CD8-positive, alpha-beta memory T cell (primary cell): Measurements from ENCODE around the gene POLD3. TPM values are rescaled to one million over a fixed set of nuclear protein-coding genes. Genes with fewer than 3 reads are reported as not detected.

Source experiments
- CTCF ChIA-PET: fragments of 350-600 bp; sonication (Branson Sonifier 250); formaldehyde crosslinking; loops from one replicate; lab custom pipeline; 2021; ENCODE audit warnings: antibody characterized with exemption; lab: Charles Lee
- POLR2A ChIA-PET: fragments of 350-600 bp; sonication (Branson Sonifier 250); formaldehyde crosslinking; loops from one replicate; lab custom pipeline; 2021; ENCODE audit warnings: antibody characterized with exemption; lab: Charles Lee
- DNase-seq, 5 donors: peaks; one replicate each; pipeline versions ENCODE4 v3.0.0 to v3.0.0-alpha.2; 2020 to 2022; ENCODE audit warnings: mixed read lengths in 1 of 5
- H3K27ac ChIP-seq: one replicate; pipeline ENCODE4 v1.7.0; 2013; ENCODE audit warnings: low read depth, mild to moderate bottlenecking, low read length, moderate library complexity
- H3K27me3 ChIP-seq: 2 replicates; pipeline ENCODE4 v1.7.0; 2013; ENCODE audit warnings: low read length, mild to moderate bottlenecking; ENCODE audit not compliant: insufficient read depth, poor library complexity, severe bottlenecking
- H3K36me3 ChIP-seq: 2 replicates; pipeline ENCODE4 v1.7.0; 2013; ENCODE audit warnings: mild to moderate bottlenecking, low read length, moderate library complexity; ENCODE audit not compliant: insufficient read depth
- H3K4me1 ChIP-seq: 2 replicates; pipeline ENCODE4 v1.7.0; 2013; ENCODE audit warnings: mild to moderate bottlenecking, low read length, moderate library complexity; ENCODE audit not compliant: insufficient read depth
- H3K4me3 ChIP-seq: 2 replicates; pipeline ENCODE4 v1.7.0; 2013; ENCODE audit warnings: mild to moderate bottlenecking, low read length
- H3K9me3 ChIP-seq: 2 replicates; pipeline ENCODE4 v1.7.0; 2013; ENCODE audit warnings: mild to moderate bottlenecking, low read length
- H3K27ac Mint-ChIP-seq, 8 donors: one replicate each; pipeline ENCODE4 v1.8.0; 2020 to 2021; ENCODE audit warnings: mixed read lengths in 8 of 8, mild to moderate bottlenecking in 6 of 8, inconsistent platforms in 3 of 8, moderate library complexity in 3 of 8
- H3K27me3 Mint-ChIP-seq, 2 donors: one replicate each; pipeline ENCODE4 v1.8.0; 2020 to 2021; ENCODE audit warnings: mixed read lengths in 2 of 2, mild to moderate bottlenecking in 1 of 2, moderate library complexity in 1 of 2
- H3K36me3 Mint-ChIP-seq, 3 donors: one replicate each; pipeline ENCODE4 v1.8.0; 2020 to 2021; ENCODE audit warnings: mixed read lengths in 3 of 3, inconsistent platforms in 1 of 3, mild to moderate bottlenecking in 1 of 3
- H3K4me1 Mint-ChIP-seq, 3 donors: one replicate each; pipeline ENCODE4 v1.8.0; 2020 to 2021; ENCODE audit warnings: mixed read lengths in 3 of 3, inconsistent platforms in 1 of 3, mild to moderate bottlenecking in 1 of 3
- H3K4me3 Mint-ChIP-seq, 7 donors: one replicate each; pipeline ENCODE4 v1.8.0; 2020 to 2021; ENCODE audit warnings: mixed read lengths in 7 of 7, mild to moderate bottlenecking in 6 of 7, moderate library complexity in 4 of 7, inconsistent platforms in 2 of 7
- H3K9me3 Mint-ChIP-seq, 5 donors: one replicate each; pipeline ENCODE4 v1.8.0; 2020 to 2022; ENCODE audit warnings: mixed read lengths in 5 of 5, mild to moderate bottlenecking in 3 of 5, moderate library complexity in 2 of 5, inconsistent platforms in 1 of 5
- polyA plus RNA-seq: library from polyadenylated mRNA; unstranded; fragments of 300-500 nt; fragmentation: Illumina TruSeq; gene quantifications from one replicate; pipeline ENCODE4 v1.2.3, GENCODE V29; 2021
- total RNA-seq, 2 experiments: library from RNA; stranded (reverse); gene quantifications; one replicate each; pipeline ENCODE4 v1.2.3, GENCODE V29; 2021

POLD3 gene
- total and polyA plus RNA-seq, 3 experiments from 2014 or later, result 20.7 to 57.5 (median 53.8) TPM

DNA sequence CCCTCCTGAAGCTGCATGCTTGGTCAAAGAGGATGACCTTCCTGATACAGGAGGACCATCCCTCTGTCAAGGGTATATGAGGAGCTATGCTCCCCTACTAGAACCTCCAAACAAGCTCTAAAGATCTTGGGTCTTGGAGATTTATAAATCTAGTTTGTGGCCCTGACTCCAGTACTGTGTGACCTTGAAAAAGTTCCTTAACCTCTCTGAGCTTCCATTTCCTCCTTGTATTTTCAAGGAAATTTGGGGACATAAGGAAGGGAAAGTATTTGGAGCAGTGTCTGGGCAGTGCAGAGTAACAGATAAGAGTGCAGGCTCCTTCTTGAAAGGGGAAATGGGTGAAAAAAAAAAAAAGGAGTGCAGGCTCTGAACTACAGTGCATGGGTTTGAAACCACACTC, 93.0 kb downstream of the POLD3 start:
- H3K27me3 ChIP-seq, result no peaks in the 10 kb centered on the region
- peaks cover 0 to 2% (median 0%) of the 10 kb centered on the region in 3 donors for H3K36me3 Mint-ChIP-seq
- peaks cover 13 to 25% of the 10 kb centered on the region in 2 donors for H3K27me3 Mint-ChIP-seq
- ChIA-PET POLR2A (no interaction called here), CTCF (interaction anchor here (1.2 kb wide), 1 partner anchor 40 kb away, joined by 3 read pairs; no protein-coding TSS in a partner anchor)
- no peak for DNase-seq
- no peaks in the 10 kb centered on the region for H3K9me3 Mint-ChIP-seq
- H3K36me3 ChIP-seq, result no peaks in the 10 kb centered on the region
- H3K4me1 ChIP-seq, result no peaks in the 10 kb centered on the region
- no peak overlapping the region for H3K27ac Mint-ChIP-seq
- H3K4me1 Mint-ChIP-seq, result no peaks in the 10 kb centered on the region
- H3K27ac ChIP-seq, result no peak overlapping the region
- no peaks in the 10 kb centered on the region for H3K9me3 ChIP-seq
- no peak overlapping the region for H3K4me3 ChIP-seq
- no peak overlapping the region for H3K4me3 Mint-ChIP-seq

DNA sequence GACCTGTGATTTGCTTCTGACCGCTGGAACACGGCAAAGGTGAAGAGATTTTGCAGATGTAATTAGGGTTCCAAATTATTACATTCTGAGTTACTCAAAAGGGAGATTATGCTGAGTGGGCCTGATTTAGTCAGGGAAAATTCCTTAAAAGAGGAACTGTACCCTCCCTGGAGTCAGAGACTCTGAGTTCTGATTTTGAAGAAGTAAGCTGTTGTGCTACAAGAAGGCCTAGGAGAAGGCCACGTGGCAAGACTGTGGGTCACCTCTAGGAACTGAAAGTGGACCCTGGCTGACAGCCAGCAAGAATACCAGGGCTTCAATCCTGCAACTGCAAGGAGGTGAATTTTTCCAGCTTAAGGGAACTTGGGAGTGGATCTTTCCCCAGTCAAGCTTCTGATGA, 93.5 kb downstream of the POLD3 start:
- POLR2A ChIA-PET, result no interaction called here
- Mint-ChIP-seq H3K9me3 (no peaks in the 10 kb centered on the region), H3K36me3 (peaks cover 0 to 2% (median 0%) of the 10 kb centered on the region in 3 donors), H3K4me1 (no peaks in the 10 kb centered on the region), H3K27me3 (peaks cover 13 to 25% of the 10 kb centered on the region in 2 donors), H3K4me3 (no peak overlapping the region), H3K27ac (no peak overlapping the region)
- no peaks in the 10 kb centered on the region for H3K27me3 ChIP-seq
- no peak overlapping the region for H3K27ac ChIP-seq
- H3K9me3 ChIP-seq, result no peaks in the 10 kb centered on the region
- CTCF ChIA-PET, result interaction anchor here (0.9 kb wide), 1 partner anchor 17 kb away, joined by 3 read pairs; no protein-coding TSS in a partner anchor
- DNase-seq, result no peak
- no peaks in the 10 kb centered on the region for H3K36me3 ChIP-seq
- no peak overlapping the region for H3K4me3 ChIP-seq
- H3K4me1 ChIP-seq, result no peaks in the 10 kb centered on the region

DNA sequence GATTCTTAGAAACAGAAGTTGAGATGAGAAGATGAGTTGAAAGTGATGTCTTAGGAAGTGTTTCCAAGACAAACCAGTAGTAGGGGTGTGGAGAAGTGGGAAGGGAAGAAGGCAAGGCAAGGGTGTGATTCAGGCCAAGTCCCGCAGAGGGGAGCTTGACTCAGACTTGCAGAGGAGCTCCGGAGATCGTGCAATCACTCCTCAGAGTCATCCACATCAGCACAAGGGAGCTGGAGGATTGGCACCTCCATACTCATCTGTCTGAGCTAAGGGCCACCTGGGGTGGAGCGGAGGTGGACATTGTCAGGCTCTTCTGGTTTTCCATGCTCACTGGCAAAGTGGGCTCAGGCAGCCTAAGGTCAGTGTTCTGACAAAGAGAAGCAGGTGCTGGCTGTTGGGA, 94.4 kb downstream of the POLD3 start:
- H3K27me3 ChIP-seq, result no peaks in the 10 kb centered on the region
- ChIA-PET CTCF (interaction anchor here (0.9 kb wide), 1 partner anchor 16 kb away, joined by 3 read pairs; no protein-coding TSS in a partner anchor), POLR2A (no interaction called here)
- no peak overlapping the region for H3K27ac ChIP-seq
- no peak overlapping the region for H3K4me3 ChIP-seq
- Mint-ChIP-seq H3K36me3 (peaks cover 0 to 2% (median 0%) of the 10 kb centered on the region in 3 donors), H3K4me1 (no peaks in the 10 kb centered on the region), H3K27ac (peak overlapping the region in 1 of 8 donors; percentile 11), H3K4me3 (no peak overlapping the region), H3K27me3 (peaks cover 11 to 19% of the 10 kb centered on the region in 2 donors), H3K9me3 (no peaks in the 10 kb centered on the region)
- DNase-seq, result no peak
- H3K4me1 ChIP-seq, result no peaks in the 10 kb centered on the region
- no peaks in the 10 kb centered on the region for H3K36me3 ChIP-seq
- H3K9me3 ChIP-seq, result no peaks in the 10 kb centered on the region

DNA sequence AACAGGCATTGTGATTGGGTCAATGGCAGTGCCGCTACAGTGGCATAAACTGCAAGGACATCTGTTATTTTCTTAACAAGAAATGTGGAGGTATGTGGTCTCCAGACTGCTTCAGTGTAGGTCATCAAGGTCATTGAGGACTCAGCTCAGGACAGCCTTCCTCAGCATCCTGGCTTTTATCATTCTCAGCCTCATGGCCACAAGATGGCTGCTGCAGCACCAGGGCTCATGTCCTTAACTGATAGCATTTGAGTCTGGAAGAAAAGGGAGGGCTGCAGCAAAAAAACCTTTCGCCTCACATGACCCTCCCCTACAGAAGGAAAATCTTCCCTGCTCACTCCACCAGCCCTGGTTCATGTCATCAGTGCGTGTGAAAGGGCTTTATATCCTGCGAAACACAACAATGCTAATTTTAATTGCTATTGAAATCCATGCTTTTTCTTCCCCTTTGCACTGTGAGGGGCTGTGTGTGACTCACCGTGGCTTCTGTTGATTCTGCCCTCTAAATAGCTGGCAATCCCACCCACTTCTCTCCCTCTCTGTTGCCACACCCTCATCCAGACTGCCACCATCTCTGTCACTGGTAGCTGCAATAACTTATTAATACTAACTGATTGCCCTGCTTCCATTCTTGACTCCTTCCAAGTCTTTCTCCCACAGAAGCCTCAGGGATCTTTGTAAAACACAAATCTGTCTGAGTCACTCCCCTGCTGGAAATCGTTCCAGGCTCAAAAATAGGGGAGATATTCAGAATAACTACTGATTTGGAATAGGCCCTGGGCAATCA, 95.0 kb downstream of the POLD3 start:
- Histone ChIP-seq H3K36me3 (no peaks in the 10 kb centered on the region), H3K27me3 (no peaks in the 10 kb centered on the region), H3K9me3 (no peaks in the 10 kb centered on the region), H3K4me3 (no peak overlapping the region), H3K27ac (no peak overlapping the region), H3K4me1 (no peaks in the 10 kb centered on the region)
- Mint-ChIP-seq H3K36me3 (peaks cover 0 to 2% (median 0%) of the 10 kb centered on the region in 3 donors), H3K4me3 (no peak overlapping the region), H3K27ac (no peak overlapping the region), H3K27me3 (peaks cover 8 to 17% of the 10 kb centered on the region in 2 donors), H3K9me3 (no peaks in the 10 kb centered on the region), H3K4me1 (no peaks in the 10 kb centered on the region)
- POLR2A ChIA-PET, result no interaction called here
- no peak for DNase-seq
- CTCF ChIA-PET, result no interaction called here

DNA sequence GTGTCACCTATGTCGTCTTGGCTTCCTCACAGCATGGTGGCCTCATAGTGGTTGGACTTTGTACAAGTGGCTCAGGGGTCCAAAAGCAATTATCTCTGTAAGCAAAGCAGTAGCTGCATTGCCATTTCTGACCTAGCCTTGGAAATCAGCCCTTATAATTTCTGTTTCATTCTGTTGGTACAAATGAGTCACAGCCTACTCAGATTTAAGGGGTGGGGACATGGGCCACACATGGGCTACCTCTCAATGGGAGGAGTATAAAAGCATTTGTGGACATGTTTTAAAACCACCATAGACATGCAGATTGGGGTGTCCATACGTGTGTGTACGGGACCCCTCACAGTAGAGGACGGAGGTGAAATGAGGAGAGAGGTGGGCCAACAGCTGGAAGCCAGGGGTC, 97.3 kb downstream of the POLD3 start:
- peaks cover 0 to 2% (median 0%) of the 10 kb centered on the region in 3 donors for H3K36me3 Mint-ChIP-seq
- Histone ChIP-seq H3K27me3 (no peaks in the 10 kb centered on the region), H3K36me3 (no peaks in the 10 kb centered on the region), H3K27ac (no peak overlapping the region), H3K9me3 (no peaks in the 10 kb centered on the region), H3K4me3 (no peak overlapping the region), H3K4me1 (no peaks in the 10 kb centered on the region)
- ChIA-PET POLR2A (no interaction called here), CTCF (interaction anchor here (1.5 kb wide), 1 partner anchor 13 kb away, joined by 4 read pairs; no protein-coding TSS in a partner anchor)
- H3K9me3 Mint-ChIP-seq, result no peaks in the 10 kb centered on the region
- no peak for DNase-seq
- peaks cover 2 to 8% of the 10 kb centered on the region in 2 donors for H3K27me3 Mint-ChIP-seq
- no peak overlapping the region for H3K4me3 Mint-ChIP-seq
- no peak overlapping the region for H3K27ac Mint-ChIP-seq
- H3K4me1 Mint-ChIP-seq, result no peaks in the 10 kb centered on the region

DNA sequence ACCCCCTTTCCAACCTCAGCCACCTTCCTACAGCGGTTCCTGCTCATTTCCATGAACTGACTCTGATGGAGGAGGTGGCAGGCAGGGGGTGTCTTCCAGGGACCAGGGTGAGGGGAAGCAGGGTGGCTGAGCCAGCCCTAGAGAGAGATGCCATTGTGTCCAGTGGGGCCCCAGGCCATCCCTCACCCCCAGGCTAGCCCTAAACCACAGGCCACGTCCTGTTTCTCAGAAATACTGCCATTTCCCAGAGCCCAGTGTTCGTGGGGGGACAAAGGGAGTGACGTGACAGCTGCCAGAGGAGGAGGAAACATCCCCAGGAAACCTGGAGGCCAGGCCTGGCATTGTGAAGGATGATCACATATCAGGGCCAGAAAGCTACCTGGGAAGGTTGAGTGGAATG, 99.4 kb downstream of the POLD3 start:
- DNase-seq, result no peak
- H3K27me3 ChIP-seq, result no peaks in the 10 kb centered on the region

More for the DNA sequence above, 99.4 kb downstream of the POLD3 start:
- Mint-ChIP-seq H3K4me3 (no peak overlapping the region), H3K27me3 (peaks cover 3 to 14% of the 10 kb centered on the region in 2 donors), H3K36me3 (no peaks in the 10 kb centered on the region), H3K27ac (no peak overlapping the region), H3K9me3 (no peaks in the 10 kb centered on the region), H3K4me1 (no peaks in the 10 kb centered on the region)
- POLR2A ChIA-PET, result no interaction called here
- Histone ChIP-seq H3K36me3 (no peaks in the 10 kb centered on the region), H3K4me1 (no peaks in the 10 kb centered on the region), H3K27ac (no peak overlapping the region), H3K4me3 (no peak overlapping the region), H3K9me3 (no peaks in the 10 kb centered on the region)
- CTCF ChIA-PET, result no interaction called here

Other genes starting within 250 kb of the POLD3 start
- 1 to 10 TPM; 9.6 to 9.8 TPM for gene PGM2L1, start 194.1 kb upstream of the POLD3 start, total RNA-seq
- gene PGM2L1, start 194.1 kb upstream of the POLD3 start, polyA plus RNA-seq, result 4.6 TPM
- gene KCNE3, start 125.0 kb upstream of the POLD3 start, total RNA-seq, result under 1 TPM in 1 of 2 experiments, not detected in 1; 0.07 TPM
- not detected for gene KCNE3, start 125.0 kb upstream of the POLD3 start, polyA plus RNA-seq
- gene LIPT2, start 98.9 kb upstream of the POLD3 start, total RNA-seq, result 1 to 10 TPM; 4.0 to 6.1 TPM
- 17.0 TPM for gene LIPT2, start 98.9 kb upstream of the POLD3 start, polyA plus RNA-seq
- gene CHRDL2, start 138.8 kb downstream of the POLD3 start, total RNA-seq, result not detected
- gene CHRDL2, start 138.8 kb downstream of the POLD3 start, polyA plus RNA-seq, result not detected
- gene RNF169, start 156.3 kb downstream of the POLD3 start, total RNA-seq, result 10 to 100 TPM; 13.4 to 13.6 TPM
- 2.3 TPM for gene RNF169, start 156.3 kb downstream of the POLD3 start, polyA plus RNA-seq